Activated CD8-positive, alpha-beta T cell treated with anti-CD3 and anti-CD28 coated beads for 36 hours (primary cell): ENCODE data around the gene CXCR4. TPM values are rescaled to one million over a fixed set of nuclear protein-coding genes. Genes with fewer than 3 reads are reported as not detected.
"Not testable (repeated sequence)": the region's sequence is repeated elsewhere in the genome, so short reads cannot be mapped to it uniquely, and the experiment has no call there.

Experiments used
- ATAC-seq: fragments of 200-7000 bp; cut with Tn5 transposase; one replicate; pipeline ENCODE4 v1.10.0; 2021; ENCODE audit warnings: mild to moderate bottlenecking, moderate library complexity
- CTCF ChIA-PET: fragments of 350-600 bp; sonication (Branson Sonifier 250); formaldehyde crosslinking; loops from one replicate; lab custom pipeline; 2021; ENCODE audit warnings: antibody characterized with exemption; lab: Charles Lee
- POLR2A ChIA-PET: fragments of 350-600 bp; sonication (Branson Sonifier 250); formaldehyde crosslinking; loops from one replicate; lab custom pipeline; 2021; ENCODE audit warnings: antibody characterized with exemption; lab: Charles Lee
- DNase-seq: peaks from one replicate; pipeline ENCODE4 v3.0.0-alpha.2; 2020
- H3K27ac Mint-ChIP-seq: one replicate; pipeline ENCODE4 v1.8.0; 2021; ENCODE audit warnings: mild to moderate bottlenecking, mixed read lengths
- H3K27me3 Mint-ChIP-seq: one replicate; pipeline ENCODE4 v1.8.0; 2021; ENCODE audit warnings: mixed read lengths
- H3K36me3 Mint-ChIP-seq: one replicate; pipeline ENCODE4 v1.8.0; 2021; ENCODE audit warnings: low read depth, mixed read lengths
- H3K4me1 Mint-ChIP-seq: one replicate; pipeline ENCODE4 v1.8.0; 2021; ENCODE audit warnings: low read depth, mixed read lengths
- H3K4me3 Mint-ChIP-seq: one replicate; pipeline ENCODE4 v1.8.0; 2021; ENCODE audit warnings: mild to moderate bottlenecking, moderate library complexity, mixed read lengths
- H3K9me3 Mint-ChIP-seq: one replicate; pipeline ENCODE4 v1.8.0; 2021; ENCODE audit warnings: mixed read lengths
- CTCF ChIP-seq: fragments of 200-600 bp; IDR thresholded peaks from one replicate; pipeline ENCODE4 v1.8.0; 2022; ENCODE audit warnings: antibody characterized with exemption, mild to moderate bottlenecking
- intact Hi-C: fragments of 100-400 bp; cut with micrococcal nuclease; formaldehyde crosslinking; loops from one replicate; pipeline ENCODE4 v1.10.0; 2022
- total RNA-seq, 2 experiments: library from RNA; stranded (reverse); gene quantifications; one replicate each; pipeline ENCODE4 v1.2.3, GENCODE V29; 2021

Gene CXCR4
- total RNA-seq, 2 experiments from 2014 or later, result 97.0 to 103 TPM

GRCh38 chr2:136093583-136093982 is 24.4 kb downstream of the CXCR4 start:
- peaks cover 4% of the 10 kb centered on the region for H3K4me1 Mint-ChIP-seq
- H3K36me3 Mint-ChIP-seq, result no peaks in the 10 kb centered on the region
- H3K9me3 Mint-ChIP-seq, result no peaks in the 10 kb centered on the region
- ATAC-seq, result no peak
- H3K27ac Mint-ChIP-seq, result no peak overlapping the region
- no peak for TF ChIP-seq CTCF
- POLR2A ChIA-PET, result no interaction called here
- no peak for DNase-seq
- CTCF ChIA-PET, result no interaction called here
- H3K27me3 Mint-ChIP-seq, result no peaks in the 10 kb centered on the region
- intact Hi-C loops, result no loop called here
- no peak overlapping the region for H3K4me3 Mint-ChIP-seq

GRCh38 chr2:136091899-136092298 is 26.1 kb downstream of the CXCR4 start:
- no peaks in the 10 kb centered on the region for H3K36me3 Mint-ChIP-seq
- no peaks in the 10 kb centered on the region for H3K9me3 Mint-ChIP-seq
- TF ChIP-seq CTCF, result no peak
- ChIA-PET CTCF (no interaction called here), POLR2A (no interaction called here)
- H3K27ac Mint-ChIP-seq, result no peak overlapping the region
- peaks cover 6% of the 10 kb centered on the region for H3K4me1 Mint-ChIP-seq
- no peak for DNase-seq
- no peak for ATAC-seq
- H3K4me3 Mint-ChIP-seq, result no peak overlapping the region
- intact Hi-C loops, result no loop called here
- no peaks in the 10 kb centered on the region for H3K27me3 Mint-ChIP-seq

- CTCF ChIA-PET, H3K27me3 Mint-ChIP-seq: not testable (repeated sequence)
These were observed 30.0 kb downstream of the CXCR4 start for GRCh38 chr2:136087901-136088460.

GRCh38 chr2:136086253-136087016 is 31.5 kb downstream of the CXCR4 start:
- POLR2A ChIA-PET, result interaction anchor here (0.7 to 0.8 kb wide), 2 partner anchors 18 to 29 kb away, joined by 3 read pairs; no protein-coding TSS in a partner anchor
- no peak for DNase-seq
- ATAC-seq, result peak; percentile 34

More at GRCh38 chr2:136087901-136088460, 30.0 kb downstream of the CXCR4 start:
- intact Hi-C loops, H3K36me3 Mint-ChIP-seq, H3K9me3 Mint-ChIP-seq, ATAC-seq, DNase-seq, H3K4me3 Mint-ChIP-seq, H3K27ac Mint-ChIP-seq: not testable (repeated sequence)
- peaks cover 11% of the 10 kb centered on the region for H3K4me1 Mint-ChIP-seq
- POLR2A ChIA-PET, result interaction anchor here (0.6 kb wide), 1 partner anchor 68 kb away, joined by 3 read pairs; no protein-coding TSS in a partner anchor

More at GRCh38 chr2:136086253-136087016, 31.5 kb downstream of the CXCR4 start:
- Mint-ChIP-seq H3K4me3 (no peak overlapping the region), H3K4me1 (peaks cover 7% of the 10 kb centered on the region), H3K9me3 (no peaks in the 10 kb centered on the region), H3K27ac (no peak overlapping the region), H3K36me3 (no peaks in the 10 kb centered on the region), H3K27me3 (no peaks in the 10 kb centered on the region)
- CTCF ChIA-PET, result interaction anchor here (1.1 to 1.2 kb wide), 3 partner anchors 21 to 107 kb away, joined by 3 to 5 read pairs (median 4); no protein-coding TSS in a partner anchor
- intact Hi-C loops, result no loop called here
- no peak for TF ChIP-seq CTCF
